NT2/D1 (cell line): ENCODE data around the gene TRIM8.

ENCODE experiments used
- DNase-seq: peaks from one replicate; pipeline ENCODE4 v3.0.0-alpha.2; 2011; ENCODE audit warnings: low read depth, low spot score
- H3K27me3 ChIP-seq: 2 replicates; pipeline ENCODE4 v1.6.0; 2011; ENCODE audit warnings: mild to moderate bottlenecking; ENCODE audit not compliant: insufficient read length, insufficient read depth
- H3K36me3 ChIP-seq: 2 replicates; pipeline ENCODE4 v1.6.1; 2011; ENCODE audit warnings: mild to moderate bottlenecking, low read length, mixed read lengths; ENCODE audit not compliant: insufficient read depth, insufficient read length
- H3K4me1 ChIP-seq: 2 replicates; pipeline ENCODE4 v1.5.1; 2011; ENCODE audit not compliant: insufficient read depth, insufficient read length
- H3K4me3 ChIP-seq: 2 replicates; pipeline ENCODE4 v1.5.1; 2011; ENCODE audit warnings: low read depth; ENCODE audit not compliant: insufficient read length
- H3K9ac ChIP-seq: 2 replicates; pipeline ENCODE4 v1.6.0; 2011; ENCODE audit warnings: low read depth; ENCODE audit not compliant: insufficient read length
- H3K9me3 ChIP-seq: 2 replicates; pipeline ENCODE4 v1.5.1; 2011; ENCODE audit warnings: mild to moderate bottlenecking, low read length; ENCODE audit not compliant: insufficient read depth
- SUZ12 ChIP-seq: IDR thresholded peaks from 2 replicates; pipeline ENCODE4 v1.6.1; 2011; ENCODE audit not compliant: insufficient read length, insufficient read depth; ENCODE audit errors: extremely low read depth
- YY1 ChIP-seq: IDR thresholded peaks from 2 replicates; pipeline ENCODE4 v1.6.1; 2011; ENCODE audit not compliant: insufficient read length, insufficient read depth
- ZNF274 ChIP-seq: IDR thresholded peaks from 2 replicates; pipeline ENCODE4 v1.6.1; 2011; ENCODE audit warnings: mild to moderate bottlenecking, low read depth, low read length

TRIM8 gene

DNA sequence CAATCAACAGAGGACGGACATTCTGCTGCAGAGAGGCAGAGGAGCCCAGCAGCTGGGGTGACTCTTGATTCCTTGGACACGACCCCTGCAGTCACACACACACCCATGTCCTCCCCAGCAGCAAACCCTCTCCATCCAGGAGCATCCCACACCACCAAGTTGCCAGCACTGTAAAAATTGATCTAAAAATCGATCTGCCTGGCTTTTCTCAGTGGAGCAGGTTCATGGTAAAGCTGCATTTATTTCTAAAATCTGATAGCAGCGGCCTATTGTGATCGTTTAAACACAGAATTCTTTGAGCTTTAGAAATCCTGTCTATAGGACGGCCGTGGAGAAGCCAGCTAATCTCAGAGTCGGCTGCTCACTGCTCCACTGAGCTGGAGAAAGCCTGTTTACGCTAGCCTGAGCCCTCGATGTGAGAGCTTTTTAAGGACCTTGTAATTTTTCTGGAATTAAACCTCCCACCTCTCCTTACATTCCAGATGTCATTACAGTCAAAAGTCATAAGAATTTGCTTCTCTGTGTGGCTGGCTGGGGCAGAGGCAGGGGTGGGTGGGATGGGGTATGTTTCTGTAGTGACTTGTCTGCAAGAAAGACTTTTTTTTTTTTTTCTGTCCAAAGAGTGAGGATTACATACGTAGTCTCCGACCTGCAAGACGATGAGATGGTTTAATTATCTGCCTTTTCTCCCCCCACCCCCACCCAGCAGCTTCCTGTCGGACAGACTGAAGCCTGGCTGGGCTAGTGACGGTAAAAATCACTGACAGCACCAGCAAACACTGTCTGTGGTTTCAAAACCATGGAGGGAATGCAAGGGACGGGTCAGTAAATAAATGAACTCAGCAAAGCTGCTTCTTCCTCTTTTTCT is 31.6 kb downstream of the TRIM8 start:
- DNase-seq, result no peak
- no peaks in the 10 kb centered on the region for H3K9me3 ChIP-seq
- TF ChIP-seq YY1, result no peak
- TF ChIP-seq SUZ12, result no peak
- H3K27me3 ChIP-seq, result no peaks in the 10 kb centered on the region
- H3K4me1 ChIP-seq, result peaks cover 25% of the 10 kb centered on the region
- no peak overlapping the region for H3K4me3 ChIP-seq
- no peaks in the 10 kb centered on the region for H3K36me3 ChIP-seq
- peak overlapping the region; percentile 62 for H3K9ac ChIP-seq

DNA sequence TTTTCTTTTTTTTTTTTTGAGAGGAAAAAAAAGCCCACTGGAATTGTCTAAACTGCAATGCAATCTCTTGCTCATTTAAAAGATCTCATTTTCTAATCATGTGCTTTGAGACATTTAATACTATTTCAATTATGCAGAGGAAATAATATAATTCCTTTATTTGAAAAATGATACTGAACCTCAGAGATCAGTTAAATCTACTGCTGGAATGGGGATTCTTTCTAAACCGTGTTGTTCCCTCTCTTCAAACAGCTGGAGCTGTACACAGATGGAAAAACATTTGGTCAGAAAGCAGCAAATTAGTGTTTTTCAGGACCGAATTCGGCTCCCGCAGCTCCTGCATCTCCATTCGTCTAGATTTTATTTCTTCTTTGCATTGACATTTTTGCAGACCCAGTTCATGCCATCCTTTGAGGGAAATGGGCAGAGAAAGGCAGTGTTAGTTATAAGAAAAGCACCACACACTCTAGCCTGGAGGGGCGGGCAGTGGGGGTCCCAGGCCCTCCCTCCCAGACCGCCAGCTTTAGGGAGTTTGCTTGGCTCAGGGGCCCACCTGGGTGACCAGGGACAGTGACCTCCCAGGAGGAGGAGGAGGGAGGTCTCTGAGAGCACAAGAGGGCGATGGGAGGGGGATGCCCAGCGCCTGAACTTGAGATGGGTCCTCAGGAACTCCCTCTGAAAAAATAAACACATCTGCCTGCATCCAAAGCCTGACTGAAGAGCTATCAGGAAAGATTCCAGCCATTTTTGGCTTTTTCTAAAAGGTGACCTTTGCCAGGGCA is 32.4 kb downstream of the TRIM8 start:
- H3K36me3 ChIP-seq, result peaks cover 4% of the 10 kb centered on the region
- H3K9me3 ChIP-seq, result no peaks in the 10 kb centered on the region
- no peak overlapping the region for H3K4me3 ChIP-seq
- TF ChIP-seq ZNF274, result no peak
- no peak for TF ChIP-seq SUZ12
- TF ChIP-seq YY1, result no peak
- peaks cover 27% of the 10 kb centered on the region for H3K4me1 ChIP-seq
- H3K9ac ChIP-seq, result no peak overlapping the region
- no peak for DNase-seq
- H3K27me3 ChIP-seq, result no peaks in the 10 kb centered on the region

DNA sequence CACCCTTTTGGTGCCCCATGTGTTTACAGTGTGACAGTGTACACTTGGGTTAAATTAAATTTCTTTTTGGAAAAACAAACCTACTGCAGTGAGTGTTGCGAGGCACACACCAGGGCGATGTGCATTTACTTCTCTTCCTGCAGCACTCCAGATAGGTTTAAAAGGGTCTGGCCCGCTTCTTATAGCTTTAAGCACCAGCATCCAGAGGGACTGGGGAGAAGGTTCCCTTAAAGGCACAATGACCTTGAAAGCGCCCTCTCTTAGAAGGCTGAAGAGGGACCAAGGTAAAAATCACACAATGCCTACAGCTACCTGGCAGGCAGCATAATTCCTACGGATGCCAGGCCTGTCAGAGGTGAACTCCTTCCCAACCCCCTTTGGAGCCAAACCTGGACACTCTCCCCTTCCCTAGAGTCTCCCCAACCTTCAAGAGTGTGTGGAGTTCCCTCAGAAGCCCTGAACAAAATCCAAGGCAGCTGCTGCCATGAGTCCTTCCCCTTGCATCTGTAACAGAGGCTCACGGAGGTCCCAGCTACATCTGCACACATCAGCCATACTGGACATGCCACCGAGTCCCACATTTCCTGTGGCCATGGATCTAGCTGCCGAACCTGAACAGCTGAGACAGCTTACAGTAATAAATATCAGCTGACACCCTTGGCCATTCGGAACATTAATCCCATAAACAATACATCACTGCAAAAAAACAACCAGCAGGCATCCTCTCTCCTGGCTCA is 33.2 kb downstream of the TRIM8 start:
- peaks cover 29% of the 10 kb centered on the region for H3K4me1 ChIP-seq
- no peaks in the 10 kb centered on the region for H3K27me3 ChIP-seq
- H3K9me3 ChIP-seq, result no peaks in the 10 kb centered on the region
- TF ChIP-seq SUZ12 (no peak), ZNF274 (no peak), YY1 (no peak)
- peaks cover 12% of the 10 kb centered on the region for H3K36me3 ChIP-seq
- H3K9ac ChIP-seq, result no peak overlapping the region
- no peak overlapping the region for H3K4me3 ChIP-seq
- no peak for DNase-seq

DNA sequence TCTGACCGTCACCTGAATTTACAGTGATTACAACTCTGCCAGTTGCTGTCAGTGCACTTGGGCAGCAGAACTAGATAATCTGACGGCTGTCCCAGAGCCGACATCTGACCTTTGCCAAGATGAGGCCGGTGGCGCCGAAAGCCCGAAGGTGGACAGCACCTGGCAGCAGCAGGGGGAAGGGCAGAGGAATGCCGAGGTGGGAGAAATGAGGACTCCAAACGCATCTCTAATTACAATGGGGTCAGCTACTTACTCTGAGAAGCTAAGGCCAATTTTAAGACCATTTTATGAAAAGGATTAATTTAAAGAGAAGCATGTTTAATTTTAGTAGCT is 33.8 kb downstream of the TRIM8 start:
- TF ChIP-seq ZNF274, result no peak
- no peak for TF ChIP-seq YY1
- TF ChIP-seq SUZ12, result no peak
- Histone ChIP-seq H3K9me3 (no peaks in the 10 kb centered on the region), H3K9ac (no peak overlapping the region), H3K27me3 (no peaks in the 10 kb centered on the region), H3K36me3 (peaks cover 12% of the 10 kb centered on the region), H3K4me3 (no peak overlapping the region), H3K4me1 (peaks cover 29% of the 10 kb centered on the region)
- DNase-seq, result no peak

DNA sequence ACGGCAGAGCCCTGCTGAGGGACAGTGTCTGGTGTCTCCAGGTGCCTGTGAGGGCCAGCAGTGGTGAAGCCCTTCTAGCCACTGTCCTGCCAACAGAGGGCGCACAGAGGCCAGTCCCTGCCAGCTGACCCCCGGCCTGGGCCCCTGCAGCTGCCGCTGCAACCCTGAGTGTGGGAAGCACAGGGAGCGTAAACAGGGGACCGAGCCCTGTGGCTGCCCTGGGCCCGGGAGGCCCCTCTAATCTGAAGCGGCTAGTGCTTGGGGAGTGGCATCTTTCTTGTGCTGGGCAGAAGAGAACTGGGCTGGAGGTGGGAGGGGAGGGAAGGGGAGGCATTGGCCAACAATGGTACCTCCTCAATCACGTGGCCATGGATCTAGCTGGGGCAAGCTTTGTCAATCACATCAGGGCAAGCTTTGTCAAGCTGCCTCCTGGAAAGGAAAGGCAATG is 34.6 kb downstream of the TRIM8 start:
- peak overlapping the region; percentile 10 for H3K9ac ChIP-seq
- peaks cover 12% of the 10 kb centered on the region for H3K36me3 ChIP-seq
- no peaks in the 10 kb centered on the region for H3K9me3 ChIP-seq
- no peak overlapping the region for H3K4me3 ChIP-seq
- no peaks in the 10 kb centered on the region for H3K27me3 ChIP-seq
- H3K4me1 ChIP-seq, result peaks cover 28% of the 10 kb centered on the region
- TF ChIP-seq ZNF274, result no peak
- TF ChIP-seq SUZ12, result no peak
- TF ChIP-seq YY1, result no peak
- DNase-seq, result peak; percentile 50

DNA sequence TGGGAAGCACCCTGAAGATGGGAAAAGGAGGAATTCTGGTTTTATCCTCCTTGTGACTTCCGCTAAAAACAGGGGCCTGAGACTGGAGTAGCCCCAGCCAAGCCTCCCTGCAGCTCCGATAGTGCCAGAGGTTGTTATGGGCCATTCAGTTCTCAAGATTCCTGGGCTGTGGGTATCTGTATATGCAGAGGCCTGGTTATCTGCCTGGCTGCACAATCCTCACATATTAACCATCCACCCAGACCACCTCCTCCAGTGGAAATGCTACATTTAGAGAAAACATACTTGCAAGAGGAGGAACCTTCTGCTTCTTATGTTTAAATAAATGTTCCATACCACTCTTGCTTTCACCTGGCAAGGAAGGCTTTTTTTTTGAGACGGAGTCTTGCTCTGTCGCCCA is 35.3 kb downstream of the TRIM8 start:
- Histone ChIP-seq H3K4me1 (peaks cover 23% of the 10 kb centered on the region), H3K27me3 (no peaks in the 10 kb centered on the region), H3K9ac (peak overlapping the region; percentile 17), H3K36me3 (peaks cover 12% of the 10 kb centered on the region), H3K9me3 (no peaks in the 10 kb centered on the region), H3K4me3 (no peak overlapping the region)
- no peak for TF ChIP-seq SUZ12
- TF ChIP-seq ZNF274, result no peak
- no peak for DNase-seq

DNA sequence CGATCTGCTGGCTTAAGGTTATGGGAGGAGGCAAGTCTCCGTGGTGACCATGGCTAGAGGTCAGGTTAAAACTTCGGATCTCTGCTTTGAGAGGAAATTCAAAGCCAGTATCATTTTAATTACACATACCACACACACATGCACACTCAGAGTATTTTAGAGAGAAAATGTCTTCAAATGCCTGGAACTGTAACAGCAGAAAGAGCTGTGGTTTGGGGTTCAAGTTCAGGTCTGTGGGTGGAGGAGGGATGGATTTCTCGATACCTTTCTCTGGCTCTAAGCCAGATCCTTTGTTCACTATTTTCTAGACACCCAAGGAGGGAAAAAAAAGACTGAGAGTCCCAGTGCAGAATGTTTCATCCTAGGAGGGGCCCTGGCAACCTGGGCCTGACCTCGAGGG is 37.4 kb downstream of the TRIM8 start:
- DNase-seq, result no peak
- peaks cover 20% of the 10 kb centered on the region for H3K36me3 ChIP-seq
- H3K27me3 ChIP-seq, result no peaks in the 10 kb centered on the region
- no peaks in the 10 kb centered on the region for H3K9me3 ChIP-seq
- TF ChIP-seq ZNF274 (no peak), YY1 (no peak), SUZ12 (no peak)
- no peak overlapping the region for H3K9ac ChIP-seq
- peaks cover 16% of the 10 kb centered on the region for H3K4me1 ChIP-seq
- H3K4me3 ChIP-seq, result no peak overlapping the region
